Parathyroid adenoma (tissue), 2 donors: ENCODE results near the gene UBE2R2.

Experiments used
- H2AFZ ChIP-seq: fragments of 300-600 bp; sonication (generic); one replicate; pipeline ENCODE4 v1.7.0; 2017; ENCODE audit warnings: antibody characterized with exemption, mild to moderate bottlenecking
- H3K27ac ChIP-seq: fragments of 300-600 bp; sonication (generic); one replicate; pipeline ENCODE4 v1.7.0; 2017
- H3K27me3 ChIP-seq: fragments of 300-600 bp; sonication (generic); one replicate; pipeline ENCODE4 v1.7.0; 2017; ENCODE audit warnings: low read length; ENCODE audit not compliant: control insufficient read depth, insufficient read depth
- H3K36me3 ChIP-seq: fragments of 300-600 bp; sonication (generic); one replicate; pipeline ENCODE4 v1.7.0; 2017; ENCODE audit warnings: low read length; ENCODE audit not compliant: control insufficient read depth, insufficient read depth
- H3K4me1 ChIP-seq: fragments of 300-600 bp; sonication (generic); one replicate; pipeline ENCODE4 v1.7.0; 2017; ENCODE audit warnings: control low read depth
- H3K4me2 ChIP-seq: fragments of 300-600 bp; sonication (generic); one replicate; pipeline ENCODE4 v1.7.0; 2017; ENCODE audit warnings: low read length
- H3K4me3 ChIP-seq: fragments of 300-600 bp; sonication (generic); one replicate; pipeline ENCODE4 v1.7.0; 2017; ENCODE audit warnings: low read depth, low read length
- H3K79me2 ChIP-seq: fragments of 300-600 bp; sonication (generic); one replicate; pipeline ENCODE4 v1.7.0; 2017; ENCODE audit warnings: control low read depth
- H3K9ac ChIP-seq: fragments of 300-600 bp; sonication (generic); one replicate; pipeline ENCODE4 v1.7.0; 2017; ENCODE audit warnings: mild to moderate bottlenecking
- H3K9me3 ChIP-seq: fragments of 300-600 bp; sonication (generic); one replicate; pipeline ENCODE4 v1.7.0; 2017; ENCODE audit warnings: low read length; ENCODE audit not compliant: control insufficient read depth
- CTCF ChIP-seq: fragments of 300-600 bp; sonication (generic); IDR thresholded peaks from one replicate; pipeline ENCODE4 v1.7.0; 2017; ENCODE audit warnings: antibody characterized with exemption, mild to moderate bottlenecking
- donor health status: primary hyperparathyroidism.

UBE2R2 gene

GRCh38 chr9:33907347-33907746, 90.4 kb downstream of the UBE2R2 start:
- Histone ChIP-seq H3K27ac (no peak overlapping the region), H3K27me3 (no peaks in the 10 kb centered on the region), H3K36me3 (no peaks in the 10 kb centered on the region), H3K79me2 (peaks cover 9% of the 10 kb centered on the region), H3K9me3 (no peaks in the 10 kb centered on the region), H3K9ac (no peak overlapping the region), H3K4me2 (no peak overlapping the region), H3K4me3 (no peak overlapping the region), H2AFZ (no peak overlapping the region), H3K4me1 (peaks cover 4% of the 10 kb centered on the region)
- TF ChIP-seq CTCF = no peak

GRCh38 chr9:33908114-33908513, 91.2 kb downstream of the UBE2R2 start:
- no peak overlapping the region for H3K27ac ChIP-seq
- no peaks in the 10 kb centered on the region for H3K9me3 ChIP-seq
- H3K4me3 ChIP-seq = no peak overlapping the region
- peaks cover 9% of the 10 kb centered on the region for H3K79me2 ChIP-seq
- H3K36me3 ChIP-seq = no peaks in the 10 kb centered on the region
- no peak overlapping the region for H2AFZ ChIP-seq
- H3K9ac ChIP-seq = no peak overlapping the region
- H3K4me2 ChIP-seq = no peak overlapping the region
- peaks cover 4% of the 10 kb centered on the region for H3K4me1 ChIP-seq
- no peaks in the 10 kb centered on the region for H3K27me3 ChIP-seq
- TF ChIP-seq CTCF = no peak

GRCh38 chr9:33908749-33909148, 91.8 kb downstream of the UBE2R2 start:
- no peak overlapping the region for H3K9ac ChIP-seq
- no peaks in the 10 kb centered on the region for H3K36me3 ChIP-seq
- TF ChIP-seq CTCF = no peak
- no peak overlapping the region for H3K27ac ChIP-seq
- H3K27me3 ChIP-seq = no peaks in the 10 kb centered on the region
- H3K79me2 ChIP-seq = peaks cover 7% of the 10 kb centered on the region
- H3K4me3 ChIP-seq = no peak overlapping the region
- no peak overlapping the region for H2AFZ ChIP-seq
- H3K4me1 ChIP-seq = peaks cover 4% of the 10 kb centered on the region
- H3K9me3 ChIP-seq = no peaks in the 10 kb centered on the region
- no peak overlapping the region for H3K4me2 ChIP-seq

GRCh38 chr9:33913541-33913940, 96.6 kb downstream of the UBE2R2 start:
- Histone ChIP-seq H3K4me1 (no peaks in the 10 kb centered on the region), H3K27me3 (no peaks in the 10 kb centered on the region), H2AFZ (no peak overlapping the region), H3K27ac (no peak overlapping the region), H3K4me3 (no peak overlapping the region), H3K9ac (no peak overlapping the region), H3K79me2 (peaks cover 6% of the 10 kb centered on the region), H3K4me2 (no peak overlapping the region), H3K36me3 (no peaks in the 10 kb centered on the region), H3K9me3 (no peaks in the 10 kb centered on the region)
- TF ChIP-seq CTCF = no peak

GRCh38 chr9:33914887-33915628, 98.1 kb downstream of the UBE2R2 start:
- Histone ChIP-seq H2AFZ (no peak overlapping the region), H3K27ac (no peak overlapping the region), H3K27me3 (no peaks in the 10 kb centered on the region), H3K9ac (no peak overlapping the region), H3K9me3 (no peaks in the 10 kb centered on the region), H3K4me2 (no peak overlapping the region), H3K4me1 (no peaks in the 10 kb centered on the region), H3K36me3 (no peaks in the 10 kb centered on the region), H3K4me3 (no peak overlapping the region), H3K79me2 (no peaks in the 10 kb centered on the region)
- no peak for TF ChIP-seq CTCF
